ENCODE results near the gene ABCA8.
A peak's percentile ranks its signal among the peaks of the same experiment; 100 is the strongest.

ABCA8 gene

DNA sequence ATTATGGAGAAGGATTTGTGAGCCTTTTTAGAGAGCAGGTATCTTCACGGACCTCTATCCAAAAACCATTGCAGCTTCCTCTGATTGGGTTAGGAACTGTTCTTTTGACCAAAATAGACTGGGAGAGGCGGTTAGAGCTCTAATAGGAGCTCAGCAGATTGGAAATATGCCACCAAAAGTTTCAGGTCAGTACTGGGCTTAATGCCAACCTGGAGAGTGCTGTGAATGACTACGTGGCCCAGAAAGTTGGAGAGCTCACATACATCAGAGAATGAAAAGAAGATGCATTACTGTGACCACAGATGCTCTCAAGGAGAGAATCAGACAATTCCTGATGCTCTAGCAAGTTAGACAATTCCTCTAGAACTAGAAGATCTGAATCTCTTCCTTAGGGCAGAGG, 86.5 kb downstream of the ABCA8 start:
- no peak for DNase-seq

- DNase-seq, result no peak
Observed at GRCh38 chr17:68867759-68868516, 87.3 kb downstream of the ABCA8 start.

DNA sequence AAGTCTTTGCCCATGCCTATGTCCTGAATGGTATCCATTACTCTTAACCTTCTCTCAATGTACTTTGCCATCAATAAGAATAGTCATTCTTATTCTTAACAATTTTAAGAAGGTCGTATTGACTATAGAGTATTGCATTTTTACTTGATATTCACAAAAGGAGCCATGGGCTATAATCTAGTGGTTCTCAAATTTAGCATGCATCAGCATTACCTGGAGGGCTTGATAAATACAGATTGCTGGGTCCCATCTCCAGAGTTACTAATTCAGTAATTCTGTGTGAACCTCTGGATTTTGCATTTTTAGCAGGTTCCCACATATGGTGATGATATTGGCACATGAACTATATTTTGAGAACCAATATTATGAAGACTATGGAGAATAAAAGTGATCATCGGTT, 89.6 kb downstream of the ABCA8 start:
- no peak for DNase-seq

GRCh38 chr17:68863091-68863652, 92.0 kb downstream of the ABCA8 start:
- no peak for DNase-seq

DNA sequence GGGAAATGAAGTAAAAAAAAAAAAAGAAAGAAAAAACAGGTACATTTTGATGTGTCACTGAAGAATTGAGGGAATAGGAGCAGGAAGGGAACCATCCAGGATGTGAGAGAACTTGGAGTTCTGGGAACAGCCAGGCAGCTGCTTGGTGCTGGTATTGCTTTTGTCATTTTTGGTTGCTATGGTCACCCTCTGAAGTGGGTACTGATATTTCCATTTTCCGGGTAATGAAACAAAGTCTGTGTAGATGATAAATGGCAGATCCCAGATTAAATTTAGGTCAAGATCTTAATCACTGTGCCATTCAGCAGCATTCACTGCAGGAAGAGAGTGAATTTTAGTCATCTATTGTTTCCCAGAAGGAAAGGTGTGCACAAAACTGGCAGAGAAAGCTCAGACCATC, 93.6 kb downstream of the ABCA8 start:
- no peak for DNase-seq

GRCh38 chr17:68860941-68861340, 94.3 kb downstream of the ABCA8 start:
- DNase-seq, result no peak

GRCh38 chr17:68854452-68854851, 100.7 kb downstream of the ABCA8 start:
- DNase-seq, result no peak

- no peak for DNase-seq
Observed at GRCh38 chr17:68853439-68853838, 101.8 kb downstream of the ABCA8 start.

GRCh38 chr17:68853036-68853435, 102.2 kb downstream of the ABCA8 start:
- no peak for DNase-seq

GRCh38 chr17:68851890-68852289, 103.3 kb downstream of the ABCA8 start:
- DNase-seq, result no peak

DNA sequence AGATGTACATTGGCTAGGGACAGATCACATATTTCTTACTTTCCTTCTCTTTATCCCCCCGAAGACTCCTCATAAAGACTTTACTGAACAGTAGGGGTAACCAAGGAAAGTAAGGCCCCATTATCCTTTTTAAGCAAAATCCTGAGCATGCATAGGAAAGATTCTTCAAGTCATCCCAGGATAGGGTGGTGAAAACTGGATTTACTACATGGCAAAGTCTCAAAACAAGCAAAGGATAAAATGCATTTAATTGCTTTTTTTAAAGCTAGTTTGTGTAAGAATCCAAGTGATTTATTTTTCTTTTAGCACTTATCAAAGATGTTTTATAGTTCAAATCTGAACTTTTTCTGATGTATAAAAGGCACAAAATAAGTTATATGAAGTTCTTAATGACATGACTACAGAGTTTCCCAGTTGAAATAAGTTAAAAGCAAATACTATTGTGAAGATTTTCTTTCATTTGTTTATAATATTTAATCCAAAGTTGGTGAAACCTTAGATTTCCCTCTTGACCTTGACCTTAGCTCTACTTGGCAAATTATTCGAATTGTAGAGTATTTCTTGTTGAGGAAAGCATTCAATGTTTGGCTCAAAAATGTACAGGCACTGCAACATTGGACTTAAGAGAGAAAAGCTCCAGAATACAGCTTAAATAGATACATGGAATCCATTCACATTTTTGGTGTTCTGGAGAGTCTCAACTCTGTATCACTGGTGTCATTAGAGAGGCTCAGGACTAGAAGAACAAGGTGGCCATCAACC, 104.3 kb downstream of the ABCA8 start:
- no peak for DNase-seq

GRCh38 chr17:68849673-68850610, 105.2 kb downstream of the ABCA8 start:
- peak in 1 of 2 experiments; percentile 30 for DNase-seq

DNA sequence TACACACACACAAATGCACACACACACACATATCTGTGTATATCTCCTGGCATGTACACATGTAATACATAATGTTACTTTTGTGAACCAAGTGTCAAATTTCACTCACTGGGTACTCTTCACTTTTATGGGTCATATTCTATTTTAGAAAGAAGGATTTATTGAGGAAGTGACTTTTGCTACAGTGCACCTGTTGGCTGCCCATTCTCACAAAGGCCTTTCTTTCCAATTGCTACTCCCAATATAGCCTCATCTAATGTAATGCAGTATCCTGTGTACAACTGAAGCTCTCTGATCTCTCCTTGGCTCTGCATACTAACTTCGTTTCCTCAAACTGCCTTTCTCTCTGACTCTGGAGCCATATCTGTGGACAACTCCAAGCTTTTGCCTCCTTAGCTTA, 107.5 kb downstream of the ABCA8 start:
- DNase-seq, result no peak

DNA sequence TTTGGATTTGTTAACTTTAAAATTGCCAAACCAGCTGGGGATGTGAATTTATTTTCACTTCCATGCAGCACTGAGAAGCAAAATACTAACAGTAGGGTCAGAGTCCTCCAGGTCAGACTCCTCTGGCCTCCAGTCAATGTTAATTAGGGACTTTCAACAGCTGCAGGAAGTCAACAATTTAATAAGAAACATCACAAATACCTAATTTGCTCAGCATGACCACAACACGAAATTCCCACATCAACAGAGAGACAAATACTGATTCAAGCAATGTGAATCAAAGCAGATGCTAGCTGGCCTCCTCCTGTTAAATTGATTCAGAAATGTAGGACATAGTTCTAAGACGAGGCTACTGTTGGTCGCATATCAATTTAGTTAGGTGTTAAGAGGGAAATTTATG, 111.7 kb downstream of the ABCA8 start:
- no peak for DNase-seq

- no peak for DNase-seq
Observed at GRCh38 chr17:68840073-68840472, 115.1 kb downstream of the ABCA8 start.

DNA sequence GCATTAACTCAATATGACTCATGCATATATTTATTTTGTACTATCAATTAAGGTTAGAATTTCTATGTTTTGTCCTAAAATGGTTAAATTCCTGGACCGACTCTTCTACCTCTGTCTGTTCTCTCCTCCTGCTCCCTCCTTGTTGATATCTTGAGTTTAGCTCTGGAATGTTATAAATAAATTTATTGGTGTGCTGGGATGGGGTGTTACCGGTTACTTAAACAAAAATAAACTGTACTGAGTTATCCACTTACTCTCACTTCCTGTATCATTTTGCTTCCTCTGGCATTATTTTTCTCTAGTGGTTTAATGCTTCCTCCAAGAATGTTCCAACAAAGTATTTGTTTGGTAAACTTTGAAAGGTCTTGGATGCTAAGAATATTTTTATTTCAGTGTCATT, 120.1 kb downstream of the ABCA8 start:
- DNase-seq, result no peak

GRCh38 chr17:68834328-68834836, 120.8 kb downstream of the ABCA8 start:
- DNase-seq, result no peak

GRCh38 chr17:68832109-68832802, 122.9 kb downstream of the ABCA8 start:
- no peak for DNase-seq

DNA sequence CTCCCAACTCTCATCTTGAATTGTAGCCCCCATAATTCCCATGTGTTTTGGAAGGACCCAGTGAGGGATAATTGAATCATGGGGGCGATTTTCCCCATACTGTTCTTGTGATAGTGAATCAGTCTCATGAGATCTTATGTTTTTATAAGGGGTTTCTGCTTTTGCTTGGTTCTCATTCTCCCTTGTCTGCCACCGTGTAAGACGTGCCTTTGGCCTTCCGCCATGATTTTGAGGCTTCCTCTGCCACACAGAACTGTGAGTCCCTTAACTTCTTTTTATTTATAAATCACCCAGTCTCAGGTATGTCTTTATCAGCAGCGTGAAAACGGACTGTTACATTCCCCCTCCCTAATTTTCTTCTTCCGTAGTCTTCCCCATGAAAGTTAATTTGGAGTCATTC, 124.0 kb downstream of the ABCA8 start:
- no peak for DNase-seq

DNA sequence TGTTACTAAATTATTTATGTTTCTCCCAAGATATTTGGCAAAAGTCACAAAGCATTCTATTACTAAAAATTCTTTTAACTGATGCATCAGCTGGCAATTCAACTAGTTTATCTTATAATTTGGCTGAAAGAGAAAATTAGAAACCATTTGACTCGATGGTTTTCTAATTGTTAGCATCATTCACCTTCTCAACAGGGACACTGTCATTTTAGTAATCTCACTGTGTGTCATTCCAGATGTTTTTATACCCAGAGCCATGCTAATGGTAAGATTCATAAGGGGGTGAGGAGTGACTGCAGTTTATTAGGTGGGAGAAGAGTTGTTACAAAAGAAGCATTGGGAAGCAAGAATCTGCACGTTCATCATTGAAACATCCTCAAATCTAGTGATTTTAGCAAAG, 124.9 kb downstream of the ABCA8 start:
- DNase-seq, result no peak

DNA sequence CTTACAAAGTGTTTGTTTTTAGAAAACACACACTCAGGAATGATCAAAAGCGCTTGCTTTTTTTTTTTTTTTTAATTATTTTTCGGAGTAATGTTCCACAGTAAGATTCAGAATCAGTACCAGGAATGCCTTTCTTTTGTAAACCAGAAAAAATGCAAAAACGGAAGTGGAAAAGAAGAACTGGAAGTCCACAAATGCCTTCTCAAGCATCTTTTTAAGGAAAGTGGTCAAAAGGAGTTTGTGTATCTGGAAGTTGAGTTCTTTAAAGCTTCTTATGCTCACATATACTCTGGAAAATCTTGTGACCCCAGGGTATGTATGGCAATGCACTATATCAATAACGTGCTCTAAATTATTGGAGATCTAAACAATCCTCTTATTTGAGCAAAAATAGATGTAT, 126.0 kb downstream of the ABCA8 start:
- no peak for DNase-seq

GRCh38 chr17:68824707-68825106, 130.5 kb downstream of the ABCA8 start:
- DNase-seq, result no peak
